Bone marrow (tissue), 2 donors: ENCODE data around the gene FRK.

Experiments
- DNase-seq, 2 donors: peaks; one replicate each; lab custom pipeline; 2025; lab: John Stamatoyannopoulos, UW

The FRK gene

DNA sequence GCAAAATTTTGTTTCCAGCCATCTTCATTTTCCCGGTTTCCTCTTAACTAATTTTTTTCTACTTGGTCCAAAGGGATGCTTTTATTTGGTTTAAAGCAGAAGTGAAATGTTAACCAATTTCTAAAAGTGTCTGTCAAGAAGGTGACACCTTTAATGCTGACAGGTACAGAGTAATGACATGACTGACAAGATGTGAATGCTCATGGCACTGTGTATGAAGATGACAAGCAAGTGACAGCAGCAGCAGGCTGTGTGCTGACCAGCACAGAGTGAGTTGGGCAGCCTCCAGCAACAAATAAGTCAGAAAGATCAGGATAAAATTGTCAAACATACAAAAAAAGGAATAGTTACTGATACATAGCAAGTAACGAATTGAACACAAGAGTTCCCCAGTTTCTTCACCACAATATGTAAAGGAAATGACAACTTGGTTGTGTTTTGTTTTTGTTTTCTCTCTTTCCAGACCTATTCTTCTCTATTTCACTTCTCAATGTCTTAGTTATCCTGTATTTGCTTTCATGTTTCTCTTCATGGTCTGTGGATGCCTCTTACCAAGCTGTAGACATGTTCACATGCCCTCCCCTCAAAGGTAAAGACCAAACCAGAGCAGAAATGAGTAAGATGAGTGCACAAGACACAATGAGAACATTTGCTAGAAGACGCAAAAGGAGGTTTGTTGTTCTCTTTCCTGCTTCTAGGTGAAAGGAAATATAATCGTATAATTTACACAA lies 174.9 kb downstream of the FRK start:
- no peak for DNase-seq

DNA sequence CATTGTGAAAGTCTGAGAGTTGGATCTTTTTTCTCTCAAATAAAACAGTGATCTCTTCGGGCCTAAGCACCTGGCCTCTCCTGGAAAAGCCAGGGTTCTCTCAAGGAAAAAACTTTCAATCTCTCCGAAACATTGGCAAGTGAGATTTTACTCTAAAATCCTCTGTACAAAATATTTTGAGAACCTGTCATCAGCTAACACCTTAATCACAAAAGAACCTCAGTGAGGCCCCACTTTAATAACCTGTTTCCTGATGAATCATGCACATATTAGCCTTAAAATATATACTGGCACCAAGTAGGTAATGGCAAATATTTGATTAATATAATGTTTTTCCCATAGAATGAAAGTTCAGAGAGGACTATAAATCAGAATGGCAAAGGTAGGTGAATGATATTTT lies 177.9 kb downstream of the FRK start:
- DNase-seq = no peak

DNA sequence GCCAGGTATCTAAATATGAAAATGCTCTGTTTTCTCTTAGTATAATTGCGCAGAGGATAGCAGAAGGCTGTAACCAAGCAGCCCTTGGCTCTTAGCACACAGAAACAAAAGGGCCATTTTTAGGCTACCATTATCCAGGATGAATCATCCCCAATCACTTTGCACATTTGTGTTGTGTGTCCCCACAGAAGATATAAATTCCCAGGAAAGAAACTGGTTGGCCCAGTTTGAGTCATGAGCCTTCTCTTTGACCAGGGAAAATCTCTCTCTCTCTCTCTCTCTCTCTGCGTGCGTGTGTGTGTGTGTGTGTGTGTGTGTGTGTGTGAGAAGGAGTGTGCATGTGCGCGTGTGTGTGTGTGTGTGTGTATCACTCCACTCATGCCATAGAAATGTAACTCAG lies 178.5 kb downstream of the FRK start:
- DNase-seq = no peak
